NCI-H748 (cell line): Measurements from ENCODE around the gene ZNF500.

ENCODE experiments used
- DNase-seq: peaks from one replicate; lab custom pipeline; 2025; ENCODE audit not compliant: unreplicated experiment; lab: John Stamatoyannopoulos, UW

ZNF500 gene

GRCh38 chr16:4775005-4775404 lies 8.0 kb upstream of the ZNF500 start:
- no peak for DNase-seq

GRCh38 chr16:4772351-4772750 lies 5.4 kb upstream of the ZNF500 start:
- DNase-seq: no peak

- no peak for DNase-seq
These were observed 4.7 kb upstream of the ZNF500 start for GRCh38 chr16:4771646-4772045.

DNA sequence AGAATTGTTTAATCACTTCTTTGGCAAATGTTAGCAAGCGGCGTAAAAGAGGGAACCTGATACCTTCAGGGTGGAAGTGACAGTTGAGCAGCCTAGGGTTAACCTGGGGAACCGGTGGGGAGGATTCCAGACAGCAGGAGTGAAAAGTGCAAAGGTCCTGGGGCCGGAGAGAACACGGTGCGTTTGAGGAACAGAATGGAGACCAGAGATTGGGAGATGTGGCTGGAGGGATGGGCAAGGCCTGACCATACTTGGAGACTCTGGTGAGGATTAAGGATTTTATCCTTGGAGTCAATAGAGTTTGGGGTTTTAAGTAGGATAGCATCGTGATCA lies 2.3 kb upstream of the ZNF500 start:
- no peak for DNase-seq

GRCh38 chr16:4768549-4769305 lies 1.8 kb upstream of the ZNF500 start:
- peak; percentile 94 for DNase-seq

GRCh38 chr16:4767872-4768548 lies 1.0 kb upstream of the ZNF500 start:
- no peak for DNase-seq

DNA sequence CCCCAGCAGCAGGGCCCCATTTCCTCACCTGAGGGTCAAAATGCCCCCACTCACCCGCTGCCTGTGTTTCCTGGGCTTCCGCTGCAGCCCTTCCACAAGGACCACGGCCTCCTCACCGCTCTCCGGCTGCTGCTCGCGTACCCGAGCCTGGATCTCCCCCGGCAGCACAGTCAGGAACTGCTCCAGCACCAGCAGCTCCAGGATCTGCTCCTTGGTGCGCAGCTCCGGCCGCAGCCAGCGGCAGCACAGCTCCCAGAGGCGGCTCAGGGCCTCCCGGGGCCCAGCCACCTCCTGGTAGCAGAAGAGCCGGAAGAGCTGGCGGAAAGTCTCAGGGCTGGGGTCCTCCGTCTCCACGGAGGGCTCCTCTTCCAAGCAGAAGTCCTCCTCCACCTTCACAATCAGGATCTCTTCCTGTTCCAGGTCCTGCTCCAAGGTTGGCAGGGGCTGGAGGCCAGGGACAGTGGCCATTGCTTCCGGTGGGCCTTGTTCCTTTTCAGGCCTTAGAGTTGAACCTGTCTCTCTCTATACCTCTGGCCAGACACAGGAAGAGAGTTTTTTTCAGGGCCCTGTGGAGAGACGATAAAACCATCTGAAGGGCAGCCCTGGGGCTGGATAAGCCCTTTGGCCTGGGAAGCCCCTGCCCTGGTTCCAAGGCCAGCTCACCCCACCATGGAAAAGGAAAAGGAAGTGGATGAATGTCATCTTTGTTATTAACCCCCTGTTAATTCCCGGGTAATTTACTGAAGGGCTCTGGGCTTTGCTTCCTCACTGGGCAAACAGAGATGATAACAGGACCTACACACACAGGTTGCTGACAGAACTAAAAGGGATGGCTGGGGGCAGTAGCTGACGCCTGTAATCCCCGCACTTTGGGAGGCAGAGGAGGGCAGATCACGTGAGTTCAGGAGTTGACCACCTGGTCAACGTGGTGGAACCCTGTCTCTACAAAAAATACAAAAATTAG lies 1.2 kb downstream of the ZNF500 start:
- DNase-seq: no peak

GRCh38 chr16:4763791-4764190 lies 3.2 kb downstream of the ZNF500 start:
- no peak for DNase-seq

GRCh38 chr16:4762205-4762604 lies 4.8 kb downstream of the ZNF500 start:
- DNase-seq: no peak

GRCh38 chr16:4760221-4760910 lies 6.6 kb downstream of the ZNF500 start:
- no peak for DNase-seq

GRCh38 chr16:4755687-4756086 lies 11.3 kb downstream of the ZNF500 start:
- no peak for DNase-seq

DNA sequence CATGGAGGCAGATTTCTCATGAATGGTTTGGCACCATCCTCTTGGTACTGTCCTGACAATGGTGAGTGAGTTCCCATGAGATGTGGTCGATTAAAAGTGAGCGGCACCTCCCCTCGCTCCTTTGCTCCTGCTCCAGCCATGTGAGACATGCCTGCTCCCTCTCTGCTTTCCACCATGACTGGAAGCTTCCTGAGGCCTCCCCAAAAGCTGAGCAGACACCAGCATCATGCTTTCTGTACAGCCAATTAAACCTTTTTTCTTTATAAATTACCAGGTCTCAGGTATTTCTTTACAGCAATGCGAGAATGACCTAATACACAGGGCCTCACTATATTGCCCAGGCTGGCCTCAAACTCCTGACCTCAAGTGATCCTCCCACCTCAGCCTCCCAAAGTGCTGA lies 12.1 kb downstream of the ZNF500 start:
- DNase-seq: no peak

- DNase-seq: no peak
These were observed 13.7 kb downstream of the ZNF500 start for GRCh38 chr16:4753227-4753626.

DNA sequence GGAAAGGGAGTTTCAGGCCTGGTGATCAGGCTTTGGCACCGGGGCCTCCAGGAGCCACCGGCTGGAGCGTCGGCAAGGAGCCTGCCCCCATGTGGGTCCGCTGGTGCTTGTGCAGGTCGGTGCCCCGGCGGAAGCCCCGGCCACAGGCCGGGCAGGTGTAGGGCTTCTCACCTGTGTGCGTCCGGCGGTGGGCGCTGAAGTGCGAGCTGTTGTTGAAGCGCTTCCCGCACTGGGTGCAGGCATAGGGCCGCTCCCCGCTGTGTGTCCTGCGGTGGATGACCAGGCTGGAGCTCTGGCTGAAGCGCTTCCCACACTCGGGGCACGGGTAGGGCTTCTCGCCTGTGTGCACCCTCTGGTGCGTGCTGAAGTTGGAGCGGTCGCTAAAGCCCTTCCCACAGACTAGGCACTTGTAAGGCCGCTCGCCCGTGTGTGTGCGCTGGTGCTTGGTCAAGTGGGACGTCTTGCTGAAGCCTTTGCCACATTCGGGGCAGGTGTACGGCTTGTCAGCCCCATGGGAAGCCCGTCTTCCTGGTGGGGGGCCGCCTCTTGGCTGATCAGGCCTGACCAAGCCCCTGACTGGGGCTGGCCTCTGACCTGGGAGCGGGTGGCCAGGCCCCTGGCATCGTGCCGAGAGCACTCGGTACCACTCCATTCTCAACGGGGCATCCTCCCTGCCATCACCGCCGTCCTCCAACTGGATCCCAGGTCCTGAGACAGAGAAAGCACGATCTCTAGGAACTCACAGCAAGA lies 14.4 kb downstream of the ZNF500 start:
- DNase-seq: no peak

DNA sequence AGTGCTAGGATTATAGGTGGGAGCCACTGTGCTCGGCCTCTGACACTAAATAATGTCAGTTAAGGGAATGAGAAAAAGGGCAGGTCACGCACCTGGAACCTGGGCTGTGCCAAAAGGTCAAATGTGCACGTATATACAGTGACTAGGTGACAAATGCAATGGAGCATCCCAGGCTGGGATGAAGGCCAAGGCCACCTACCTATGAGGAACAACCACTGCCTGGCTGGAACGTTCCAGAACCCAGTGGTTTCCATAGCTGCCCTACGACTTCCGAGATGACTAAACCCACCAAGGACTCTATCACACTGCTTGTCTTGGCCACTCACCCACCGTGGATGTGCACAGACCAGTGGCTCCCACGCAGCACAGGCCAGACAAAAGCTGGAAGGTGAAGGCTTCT lies 16.1 kb downstream of the ZNF500 start:
- no peak for DNase-seq

DNA sequence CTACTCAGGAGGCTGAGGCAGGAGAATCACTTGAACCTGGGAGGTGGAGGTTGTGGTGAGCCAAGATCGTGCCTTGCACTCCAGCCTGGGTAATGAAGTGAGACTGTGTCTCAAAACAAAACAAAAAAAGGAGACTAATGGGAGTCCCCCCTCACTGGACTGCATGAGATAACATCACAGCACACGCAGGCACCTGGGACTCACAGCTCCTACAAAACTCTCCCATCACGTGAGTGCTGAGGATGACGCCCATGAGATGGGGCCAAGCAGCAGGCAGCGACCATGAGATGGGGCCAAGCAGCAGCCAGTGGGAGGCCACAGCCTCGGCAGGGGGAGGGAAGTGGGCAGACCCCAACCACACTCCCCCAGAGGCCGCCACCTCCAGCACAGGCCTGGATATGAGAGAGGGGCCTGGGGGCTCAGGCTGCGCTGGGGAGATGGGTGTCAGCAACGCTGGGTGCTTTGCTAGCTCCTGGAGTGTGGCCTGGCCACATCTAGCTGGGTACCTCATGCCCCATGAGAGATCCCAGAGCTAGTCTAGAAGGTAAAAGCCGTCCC lies 17.2 kb downstream of the ZNF500 start:
- DNase-seq: no peak

DNA sequence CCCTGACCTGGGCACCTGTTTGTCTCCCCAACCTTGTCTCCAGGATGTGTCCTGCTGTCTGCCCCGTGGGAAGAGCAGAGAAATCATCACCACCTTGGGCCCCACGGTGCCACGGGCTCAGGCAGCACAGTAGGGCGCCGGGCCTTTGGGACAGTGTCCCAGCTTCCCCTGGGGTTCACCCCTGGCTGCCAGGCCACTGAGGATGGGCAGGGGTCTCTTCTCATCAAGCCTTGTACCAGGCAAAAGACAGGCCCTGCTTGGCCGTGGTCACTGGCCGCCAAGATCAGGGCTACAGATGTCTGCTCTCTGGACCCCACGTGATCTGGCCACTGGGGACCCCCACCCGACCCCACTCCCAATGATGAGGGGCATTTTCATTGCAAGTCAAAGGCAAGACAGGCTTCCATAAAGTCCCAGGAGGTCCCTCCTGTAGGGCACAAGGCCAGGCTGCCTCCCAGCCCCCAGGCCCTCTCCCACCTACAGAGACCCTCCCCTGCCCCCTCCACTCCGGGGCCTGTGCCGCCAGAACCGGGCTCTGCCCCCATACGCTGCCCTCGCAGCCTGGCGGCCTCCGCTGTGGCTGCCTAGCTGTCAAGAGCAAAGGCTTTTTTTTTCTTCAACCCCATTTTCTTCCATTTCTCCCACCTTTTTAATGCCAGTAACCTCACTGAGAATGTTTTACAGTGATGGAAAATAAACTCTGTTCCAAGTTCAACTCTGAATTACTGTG lies 18.1 kb downstream of the ZNF500 start:
- no peak for DNase-seq

GRCh38 chr16:4747906-4748681 lies 18.9 kb downstream of the ZNF500 start:
- DNase-seq: no peak
